AG10803 (cell line): Measurements from ENCODE around the gene EFCAB6.

Experiments
- DNase-seq: peaks from one replicate; pipeline ENCODE4 v3.0.0; 2010; ENCODE audit warnings: low read depth
- H3K4me3 ChIP-seq: 2 replicates; pipeline ENCODE4 v1.5.1; 2011; ENCODE audit warnings: mild to moderate bottlenecking, low read length, control low read depth
- TF ChIP-seq, protein P1 (sequence below): conservative IDR thresholded peaks from 2 replicates; pipeline ENCODE4 v1.5.1; 2011; ENCODE audit warnings: mild to moderate bottlenecking, low read length, control low read depth, inconsistent platforms

Gene EFCAB6

GRCh38 chr22:43570531-43571165 lies 241.5 kb downstream of the EFCAB6 start:
- DNase-seq = no peak

DNA sequence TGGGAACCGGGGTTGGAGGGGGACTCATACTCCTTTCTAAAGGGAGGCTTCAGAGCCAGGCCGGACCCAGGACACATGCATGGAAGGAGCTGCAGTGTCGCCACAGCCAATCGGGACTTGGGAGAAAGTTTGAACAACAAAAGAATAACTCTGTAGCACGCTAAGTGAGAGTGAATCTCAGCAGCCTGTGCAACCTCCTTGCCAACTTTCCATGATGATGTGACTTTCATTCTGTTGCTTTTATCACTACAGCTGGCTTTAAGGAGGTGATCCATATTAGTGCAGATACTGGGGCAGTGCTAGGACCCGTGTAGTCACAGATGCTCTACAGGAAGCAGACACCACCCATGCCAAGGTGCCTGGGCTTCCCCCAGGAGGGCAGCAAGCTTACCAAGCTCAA lies 243.0 kb downstream of the EFCAB6 start:
- H3K4me3 ChIP-seq = no peak overlapping the region
- TF ChIP-seq, protein P1, sequence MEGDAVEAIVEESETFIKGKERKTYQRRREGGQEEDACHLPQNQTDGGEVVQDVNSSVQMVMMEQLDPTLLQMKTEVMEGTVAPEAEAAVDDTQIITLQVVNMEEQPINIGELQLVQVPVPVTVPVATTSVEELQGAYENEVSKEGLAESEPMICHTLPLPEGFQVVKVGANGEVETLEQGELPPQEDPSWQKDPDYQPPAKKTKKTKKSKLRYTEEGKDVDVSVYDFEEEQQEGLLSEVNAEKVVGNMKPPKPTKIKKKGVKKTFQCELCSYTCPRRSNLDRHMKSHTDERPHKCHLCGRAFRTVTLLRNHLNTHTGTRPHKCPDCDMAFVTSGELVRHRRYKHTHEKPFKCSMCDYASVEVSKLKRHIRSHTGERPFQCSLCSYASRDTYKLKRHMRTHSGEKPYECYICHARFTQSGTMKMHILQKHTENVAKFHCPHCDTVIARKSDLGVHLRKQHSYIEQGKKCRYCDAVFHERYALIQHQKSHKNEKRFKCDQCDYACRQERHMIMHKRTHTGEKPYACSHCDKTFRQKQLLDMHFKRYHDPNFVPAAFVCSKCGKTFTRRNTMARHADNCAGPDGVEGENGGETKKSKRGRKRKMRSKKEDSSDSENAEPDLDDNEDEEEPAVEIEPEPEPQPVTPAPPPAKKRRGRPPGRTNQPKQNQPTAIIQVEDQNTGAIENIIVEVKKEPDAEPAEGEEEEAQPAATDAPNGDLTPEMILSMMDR = no peak

More at GRCh38 chr22:43570531-43571165, 241.5 kb downstream of the EFCAB6 start:
- H3K4me3 ChIP-seq = no peak overlapping the region
- TF ChIP-seq, protein P1 = no peak

GRCh38 chr22:43567691-43568324 lies 244.3 kb downstream of the EFCAB6 start:
- DNase-seq = no peak
- no peak overlapping the region for H3K4me3 ChIP-seq
- TF ChIP-seq, protein P1 = no peak

More for the DNA sequence above, 243.0 kb downstream of the EFCAB6 start:
- DNase-seq = no peak

- no peak overlapping the region for H3K4me3 ChIP-seq
- TF ChIP-seq, protein P1 = no peak
Observed at GRCh38 chr22:43566561-43567332, 245.4 kb downstream of the EFCAB6 start.

GRCh38 chr22:43566021-43566420 lies 246.1 kb downstream of the EFCAB6 start:
- TF ChIP-seq, protein P1 = no peak
- DNase-seq = peak; percentile 24
- H3K4me3 ChIP-seq = no peak overlapping the region

More at GRCh38 chr22:43566561-43567332, 245.4 kb downstream of the EFCAB6 start:
- no peak for DNase-seq

GRCh38 chr22:43564859-43565258 lies 247.2 kb downstream of the EFCAB6 start:
- TF ChIP-seq, protein P1 = no peak
- H3K4me3 ChIP-seq = no peak overlapping the region
- no peak for DNase-seq
